AG09309 (cell line): ENCODE data around the gene MATN1.

ENCODE experiments used
- DNase-seq: peaks from one replicate; pipeline ENCODE4 v3.0.0-alpha.2; 2010; ENCODE audit warnings: low read depth
- H3K4me3 ChIP-seq: 2 replicates; pipeline ENCODE4 v1.5.1; 2011; ENCODE audit warnings: mild to moderate bottlenecking, low read depth, low read length, moderate library complexity; ENCODE audit not compliant: control insufficient read depth
- TF ChIP-seq, protein P1 (sequence below): IDR thresholded peaks from 2 replicates; pipeline ENCODE4 v1.5.1; 2011; ENCODE audit warnings: mild to moderate bottlenecking, low read depth, low read length, inconsistent platforms; ENCODE audit not compliant: insufficient read depth, control insufficient read depth; ENCODE audit errors: missing control alignments

MATN1 gene

DNA sequence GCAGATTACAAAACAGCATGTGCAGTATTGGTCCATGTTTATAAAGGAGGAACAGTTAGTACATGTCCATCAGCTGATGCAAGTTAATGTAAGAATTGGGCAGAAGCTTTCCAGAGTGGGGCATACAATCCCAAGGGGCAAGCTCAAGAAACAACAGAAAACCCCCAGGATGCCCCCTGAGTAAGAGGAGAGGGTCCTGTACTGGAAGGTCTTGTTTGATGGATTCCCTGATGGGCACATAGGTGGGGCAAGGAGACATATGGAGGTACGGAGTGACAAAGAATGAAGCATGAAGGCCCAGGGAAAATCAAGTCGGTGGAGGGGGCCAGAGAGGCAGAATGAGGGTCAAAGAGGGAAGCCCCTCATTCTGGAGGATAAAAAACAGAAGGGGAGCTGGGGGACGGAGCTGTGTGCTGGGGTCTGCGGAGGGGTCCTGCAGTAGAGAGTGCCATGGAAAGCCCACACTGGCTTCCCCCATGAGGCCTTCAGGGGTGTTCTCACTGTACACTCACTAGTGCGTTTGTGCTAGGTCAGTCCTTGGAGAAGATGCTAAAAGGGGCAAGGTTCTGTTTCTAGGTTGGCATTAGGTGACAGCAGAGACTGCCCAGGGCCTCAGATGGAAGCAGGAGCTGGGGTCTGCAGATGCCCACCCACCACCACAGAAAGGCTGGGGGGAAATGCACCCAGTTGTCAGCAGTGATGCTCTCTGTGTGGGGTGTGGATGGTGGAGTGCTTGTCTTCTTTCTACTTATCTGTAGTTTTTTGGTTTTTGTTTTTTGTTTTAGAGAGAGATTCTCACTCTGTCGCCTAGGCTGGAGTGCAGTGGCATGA is 12.5 kb upstream of the MATN1 start:
- H3K4me3 ChIP-seq = no peak overlapping the region
- no peak for DNase-seq

DNA sequence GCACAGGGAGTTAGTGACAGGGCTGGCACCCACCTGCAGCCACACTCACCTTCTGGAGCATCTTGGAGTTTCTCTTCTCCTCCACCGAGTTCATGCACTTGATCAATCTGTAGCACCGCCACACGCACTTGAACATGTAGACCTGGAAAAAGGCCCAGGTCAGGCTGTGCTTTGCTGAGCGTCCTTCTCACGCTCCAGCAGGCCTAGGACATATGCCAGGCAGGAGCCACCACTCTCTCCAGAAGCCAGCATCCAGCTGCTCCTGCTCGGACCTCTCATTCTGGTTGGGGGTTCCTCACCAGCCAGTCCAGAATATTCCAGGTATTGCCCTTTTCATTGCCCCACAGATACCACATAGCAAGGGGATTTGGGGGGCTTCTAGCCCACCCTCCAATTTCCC is 11.7 kb upstream of the MATN1 start:
- TF ChIP-seq, protein P1, sequence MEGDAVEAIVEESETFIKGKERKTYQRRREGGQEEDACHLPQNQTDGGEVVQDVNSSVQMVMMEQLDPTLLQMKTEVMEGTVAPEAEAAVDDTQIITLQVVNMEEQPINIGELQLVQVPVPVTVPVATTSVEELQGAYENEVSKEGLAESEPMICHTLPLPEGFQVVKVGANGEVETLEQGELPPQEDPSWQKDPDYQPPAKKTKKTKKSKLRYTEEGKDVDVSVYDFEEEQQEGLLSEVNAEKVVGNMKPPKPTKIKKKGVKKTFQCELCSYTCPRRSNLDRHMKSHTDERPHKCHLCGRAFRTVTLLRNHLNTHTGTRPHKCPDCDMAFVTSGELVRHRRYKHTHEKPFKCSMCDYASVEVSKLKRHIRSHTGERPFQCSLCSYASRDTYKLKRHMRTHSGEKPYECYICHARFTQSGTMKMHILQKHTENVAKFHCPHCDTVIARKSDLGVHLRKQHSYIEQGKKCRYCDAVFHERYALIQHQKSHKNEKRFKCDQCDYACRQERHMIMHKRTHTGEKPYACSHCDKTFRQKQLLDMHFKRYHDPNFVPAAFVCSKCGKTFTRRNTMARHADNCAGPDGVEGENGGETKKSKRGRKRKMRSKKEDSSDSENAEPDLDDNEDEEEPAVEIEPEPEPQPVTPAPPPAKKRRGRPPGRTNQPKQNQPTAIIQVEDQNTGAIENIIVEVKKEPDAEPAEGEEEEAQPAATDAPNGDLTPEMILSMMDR = no peak
- DNase-seq = no peak

More for the DNA sequence above, 12.5 kb upstream of the MATN1 start:
- TF ChIP-seq, protein P1 = no peak

DNA sequence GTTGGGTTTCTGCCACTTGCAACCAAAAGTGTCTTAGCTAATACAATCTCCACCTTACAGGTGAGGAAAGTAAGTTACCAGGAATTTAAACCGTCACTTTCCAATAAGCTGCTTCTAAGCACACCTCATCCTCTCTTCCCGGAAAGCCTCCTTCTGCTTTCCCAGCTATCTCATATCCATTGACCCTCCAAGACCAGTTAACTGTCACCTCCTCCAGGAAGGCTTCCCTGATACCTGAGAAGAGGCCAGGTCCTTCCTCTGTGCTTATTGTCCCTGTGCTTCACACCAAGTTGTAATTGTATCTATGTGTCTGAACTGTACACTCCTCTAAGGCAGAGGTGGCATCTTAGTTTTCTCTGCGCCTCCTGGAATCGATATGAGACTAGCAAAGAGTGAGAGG is 11.2 kb upstream of the MATN1 start:
- no peak for DNase-seq
- no peak overlapping the region for H3K4me3 ChIP-seq
- TF ChIP-seq, protein P1 = no peak

More for the DNA sequence above, 11.7 kb upstream of the MATN1 start:
- no peak overlapping the region for H3K4me3 ChIP-seq

DNA sequence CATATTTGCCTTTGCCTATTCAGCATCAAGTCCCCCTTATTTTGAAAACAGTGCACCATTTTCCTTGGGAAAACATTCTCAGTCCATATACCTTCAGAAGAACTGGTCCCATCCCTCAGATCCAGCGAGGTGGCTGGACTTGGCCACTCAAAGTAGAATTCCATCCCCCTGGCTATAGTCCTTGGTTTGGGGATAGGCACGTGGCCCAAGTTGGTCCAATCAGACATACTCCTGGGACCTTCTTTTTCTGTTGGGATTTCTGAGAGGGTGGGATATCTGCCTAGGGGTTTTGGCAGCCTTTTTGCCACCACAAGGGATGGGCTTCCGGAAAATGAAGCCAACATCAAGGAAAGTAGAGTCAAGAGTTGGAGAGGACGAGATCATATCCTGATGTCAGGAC is 10.7 kb upstream of the MATN1 start:
- H3K4me3 ChIP-seq = no peak overlapping the region
- no peak for DNase-seq
- TF ChIP-seq, protein P1 = no peak

DNA sequence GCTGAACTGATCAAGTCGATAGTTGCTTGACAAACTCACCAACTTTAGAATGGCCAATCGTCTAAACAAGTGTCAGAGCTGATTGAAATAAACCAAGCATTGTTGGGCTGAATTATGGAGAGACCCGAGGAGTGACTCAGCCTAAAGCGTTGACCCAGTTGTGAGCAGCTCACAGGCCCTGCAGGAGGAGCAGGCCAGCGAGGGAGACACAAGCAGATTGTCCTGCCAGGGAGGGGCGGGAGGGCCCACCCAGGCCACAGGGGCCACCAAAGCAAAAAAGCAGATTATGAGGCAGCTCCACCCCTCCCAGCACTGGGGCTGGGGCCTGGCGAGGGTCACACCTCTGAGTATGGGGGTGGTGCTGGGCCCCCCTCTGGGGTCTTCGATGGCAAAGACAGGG is 10.1 kb upstream of the MATN1 start:
- TF ChIP-seq, protein P1 = no peak
- DNase-seq = no peak
- no peak overlapping the region for H3K4me3 ChIP-seq

DNA sequence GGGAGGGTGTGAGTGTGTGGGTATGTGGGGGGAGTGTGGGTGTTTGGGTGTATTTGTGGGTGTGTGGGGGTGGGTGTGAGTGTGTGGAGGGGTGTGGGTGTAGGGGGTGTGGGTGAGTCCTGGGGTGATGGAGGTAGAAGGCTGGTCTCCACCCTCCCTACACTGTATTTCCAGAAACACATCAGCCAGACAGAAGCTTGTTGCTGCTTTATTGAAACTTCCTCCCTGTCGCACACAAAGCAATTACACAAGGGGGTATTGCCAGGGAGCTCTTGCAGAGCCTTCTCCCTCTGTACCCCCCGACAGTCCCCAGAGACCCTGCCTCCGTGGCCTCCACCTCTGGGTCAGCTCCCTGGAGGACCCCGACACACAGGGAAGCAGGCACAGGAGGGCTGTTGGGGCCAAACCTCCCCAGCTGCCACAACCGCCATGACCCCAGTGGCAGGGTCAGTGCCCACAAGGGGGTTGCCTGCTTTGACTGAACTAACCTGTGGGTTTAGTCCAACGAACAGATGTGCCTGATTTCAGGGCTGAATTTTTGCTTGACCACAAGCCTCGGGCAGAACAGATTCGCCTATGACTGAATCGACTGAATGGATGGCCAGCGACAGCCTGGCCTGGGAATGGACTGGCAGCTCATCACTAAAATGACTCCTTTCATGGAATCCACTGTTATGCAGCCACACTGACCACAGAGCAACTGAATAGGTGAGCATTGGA is 9.1 kb upstream of the MATN1 start:
- DNase-seq = no peak
- TF ChIP-seq, protein P1 = no peak
- no peak overlapping the region for H3K4me3 ChIP-seq
